Measurements from ENCODE around the gene FHIT. TPM values are rescaled to one million over a fixed set of nuclear protein-coding genes. Genes with fewer than 3 reads are reported as not detected.

FHIT gene
- polyA plus RNA-seq, 1 experiment: 0.11 TPM

GRCh38 chr3:60513241-60513640 is 738.0 kb downstream of the FHIT start:
- H3K27me3 ChIP-seq (ENCODE audit: control insufficient read depth, insufficient read depth, low read length): no peaks in the 10 kb centered on the region
- no peak overlapping the region for H3K4me3 ChIP-seq (ENCODE audit: low read depth, low read length)
- H3K36me3 ChIP-seq (ENCODE audit: control insufficient read depth, insufficient read depth, low read length): no peaks in the 10 kb centered on the region
- no peak for TF ChIP-seq CTCF (IDR thresholded peaks at IDR 0.05; ENCODE audit: insufficient read depth, low read depth, low read length)
- CTCF ChIA-PET: no interaction called here
- no peak for DNase-seq (ENCODE audit: low read depth)
- POLR2A ChIA-PET: no interaction called here

DNA sequence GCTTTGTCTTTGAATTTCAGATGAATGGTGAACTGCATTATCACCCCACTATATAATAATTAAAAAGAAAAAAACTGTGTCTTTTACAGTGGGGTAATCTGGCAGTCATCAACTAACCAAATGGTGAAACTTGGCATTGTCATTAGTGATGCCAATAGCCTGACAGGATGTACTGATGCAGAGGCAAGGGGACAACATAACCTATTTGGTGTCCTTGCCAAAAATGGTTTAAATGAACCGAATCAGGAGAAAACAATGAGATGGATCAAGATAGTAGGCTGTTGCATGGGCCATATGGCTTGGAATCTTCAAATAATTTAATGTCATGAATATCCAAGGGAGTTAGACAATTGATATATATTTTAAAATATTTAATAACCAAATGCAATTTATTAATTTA is 738.7 kb downstream of the FHIT start:
- DNase-seq (ENCODE audit: low read depth): no peak
- CTCF ChIA-PET: interaction anchor here (1.2 kb wide), 1 partner anchor 16 kb away, joined by 3 read pairs; no protein-coding TSS in a partner anchor
- no peak for TF ChIP-seq CTCF (IDR thresholded peaks at IDR 0.05; ENCODE audit: insufficient read depth, low read depth, low read length)
- no peaks in the 10 kb centered on the region for H3K27me3 ChIP-seq (ENCODE audit: control insufficient read depth, insufficient read depth, low read length)
- no peaks in the 10 kb centered on the region for H3K36me3 ChIP-seq (ENCODE audit: control insufficient read depth, insufficient read depth, low read length)
- POLR2A ChIA-PET: no interaction called here
- H3K4me3 ChIP-seq (ENCODE audit: low read depth, low read length): no peak overlapping the region

DNA sequence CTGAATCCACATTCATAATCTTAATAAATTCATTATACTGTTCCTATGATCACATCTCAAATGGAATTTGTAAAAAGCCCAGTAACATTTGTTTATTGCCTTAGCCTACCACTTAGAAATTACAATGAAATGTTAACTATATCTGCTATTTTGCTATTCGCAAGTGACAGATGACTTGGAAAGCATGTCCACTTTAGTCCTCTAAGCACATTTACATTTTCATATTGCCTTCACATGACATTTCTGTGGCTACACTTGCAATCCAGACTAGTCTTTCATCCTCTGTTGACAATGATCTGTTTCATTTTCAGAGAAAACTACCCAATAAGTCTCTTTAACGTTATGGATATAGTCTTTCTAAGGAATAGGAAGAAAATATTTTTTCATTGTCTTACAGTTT is 741.8 kb downstream of the FHIT start:
- ChIA-PET CTCF (no interaction called here), POLR2A (no interaction called here)
- Histone ChIP-seq H3K36me3 (ENCODE audit: control insufficient read depth, insufficient read depth, low read length) (no peaks in the 10 kb centered on the region), H3K4me3 (ENCODE audit: low read depth, low read length) (no peak overlapping the region), H3K27me3 (ENCODE audit: control insufficient read depth, insufficient read depth, low read length) (no peaks in the 10 kb centered on the region)
- DNase-seq (ENCODE audit: low read depth): no peak
- no peak for TF ChIP-seq CTCF (IDR thresholded peaks at IDR 0.05; ENCODE audit: insufficient read depth, low read depth, low read length)

DNA sequence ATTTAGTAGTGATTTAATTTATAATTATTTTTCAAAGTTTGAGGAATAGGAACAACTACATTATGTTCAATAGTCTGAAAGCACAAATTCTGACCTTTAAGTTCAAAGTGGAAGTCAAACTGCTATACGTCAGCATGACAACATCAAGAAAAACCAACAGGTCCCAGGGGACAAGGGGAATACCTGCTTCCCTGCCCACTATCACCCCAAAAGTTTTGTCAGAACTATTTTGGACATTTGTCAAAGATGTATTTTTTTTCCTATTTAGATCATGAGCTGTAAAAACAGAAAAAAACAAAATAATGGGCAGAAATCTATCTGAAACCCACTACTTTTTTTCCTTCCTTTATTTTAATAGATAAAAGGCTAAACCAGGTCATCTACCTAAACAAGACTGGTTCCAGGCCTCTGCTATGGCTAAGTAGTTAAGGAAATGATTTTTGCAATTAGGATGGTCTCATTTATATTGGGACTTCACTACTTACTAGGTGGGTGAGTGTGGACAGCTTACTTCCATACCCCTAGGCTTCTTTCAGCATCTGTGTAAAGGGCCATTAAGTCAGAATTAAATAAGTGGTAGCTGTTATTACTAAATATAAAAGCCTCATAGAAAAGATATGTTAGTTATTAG is 746.3 kb downstream of the FHIT start:
- ChIA-PET POLR2A (no interaction called here), CTCF (no interaction called here)
- Histone ChIP-seq H3K36me3 (ENCODE audit: control insufficient read depth, insufficient read depth, low read length) (no peaks in the 10 kb centered on the region), H3K4me3 (ENCODE audit: low read depth, low read length) (no peak overlapping the region), H3K27me3 (ENCODE audit: control insufficient read depth, insufficient read depth, low read length) (no peaks in the 10 kb centered on the region)
- no peak for TF ChIP-seq CTCF (IDR thresholded peaks at IDR 0.05; ENCODE audit: insufficient read depth, low read depth, low read length)
- DNase-seq (ENCODE audit: low read depth): no peak

DNA sequence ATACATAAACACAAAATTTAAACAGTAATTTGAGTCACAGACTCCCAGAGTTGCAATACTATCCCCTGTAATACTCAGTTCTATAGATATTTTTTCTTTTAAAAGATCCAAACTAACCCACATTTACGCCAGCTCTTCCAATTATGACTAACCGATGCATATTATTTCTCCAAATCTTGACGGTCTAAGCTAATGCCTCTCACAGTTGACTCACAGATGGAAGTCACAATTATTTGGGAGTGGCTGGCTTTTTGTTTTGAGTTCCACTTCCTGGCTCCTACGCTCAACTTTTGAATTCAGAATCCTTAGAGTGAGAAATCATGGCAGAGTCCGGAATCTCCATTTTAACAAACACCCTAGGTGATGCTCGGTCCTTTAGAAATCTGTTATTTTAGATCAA is 749.9 kb downstream of the FHIT start:
- no peaks in the 10 kb centered on the region for H3K27me3 ChIP-seq (ENCODE audit: control insufficient read depth, insufficient read depth, low read length)
- POLR2A ChIA-PET: no interaction called here
- no peak for TF ChIP-seq CTCF (IDR thresholded peaks at IDR 0.05; ENCODE audit: insufficient read depth, low read depth, low read length)
- CTCF ChIA-PET: no interaction called here
- no peak overlapping the region for H3K4me3 ChIP-seq (ENCODE audit: low read depth, low read length)
- no peak for DNase-seq (ENCODE audit: low read depth)
- H3K36me3 ChIP-seq (ENCODE audit: control insufficient read depth, insufficient read depth, low read length): no peaks in the 10 kb centered on the region

All from BJ (cell line).